ENCODE data around the gene CHRDL2. TPM values are rescaled to one million over a fixed set of nuclear protein-coding genes. Genes with fewer than 3 reads are reported as not detected.

Gene CHRDL2
- total RNA-seq, 1 experiment from 2014 or later, result 0.39 TPM

DNA sequence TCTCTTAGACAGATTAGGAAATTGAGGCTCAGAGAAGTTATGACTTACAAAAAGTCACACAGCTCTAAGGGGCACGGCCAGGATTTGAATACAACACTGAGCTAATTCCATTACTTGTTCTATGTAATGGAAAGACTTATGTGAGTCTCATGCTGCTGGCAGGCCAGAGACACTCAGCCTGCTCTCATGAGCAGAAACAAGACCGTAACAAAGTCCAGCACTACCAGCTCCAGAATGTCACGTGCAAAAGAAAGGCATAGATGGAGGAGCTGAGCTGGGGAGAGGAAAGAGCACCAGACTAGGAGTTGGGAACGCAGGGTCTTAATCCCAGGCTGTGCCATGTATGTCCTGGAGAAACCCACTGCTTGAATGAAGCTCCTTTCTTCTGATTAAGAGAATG lies 1.8 kb downstream of the CHRDL2 start:
- Histone ChIP-seq H3K56ac (ENCODE audit: insufficient read length, low read depth, low read length) (no peak overlapping the region), H3K27ac (ENCODE audit: insufficient read length, low read depth, low read length) (no peak overlapping the region), H3K23ac (ENCODE audit: insufficient read length, low read depth, low read length) (no peak overlapping the region), H2BK20ac (ENCODE audit: low read depth, low read length, poor library complexity, severe bottlenecking) (no peak overlapping the region), H4K20me1 (ENCODE audit: control insufficient read depth, insufficient read depth, insufficient read length) (no peaks in the 10 kb centered on the region), H3K14ac (ENCODE audit: insufficient read depth, low read length) (no peak overlapping the region), H2AK5ac (ENCODE audit: insufficient read length, low read length) (no peak overlapping the region), H4K91ac (ENCODE audit: insufficient read length, low read depth, low read length) (no peak overlapping the region), H3K4me2 (ENCODE audit: insufficient read depth, insufficient read length, low read length) (no peak overlapping the region), H3K4ac (ENCODE audit: low read depth, low read length) (no peak overlapping the region), H3K79me1 (ENCODE audit: insufficient read depth, low read depth, low read length, poor library complexity, severe bottlenecking) (no peaks in the 10 kb centered on the region), H2BK5ac (ENCODE audit: insufficient read length, low read length) (no peak overlapping the region), H4K5ac (ENCODE audit: insufficient read length, low read depth, low read length) (no peak overlapping the region), H3K27me3 (ENCODE audit: insufficient read depth, low read length) (peaks cover 37% of the 10 kb centered on the region), H3K9ac (ENCODE audit: extremely low read depth, insufficient read length, low read length) (no peak overlapping the region), H3K9me3 (ENCODE audit: control insufficient read depth, low read depth, low read length) (no peaks in the 10 kb centered on the region), H2AFZ (ENCODE audit: low read length) (no peak overlapping the region), H3K23me2 (ENCODE audit: insufficient read length, low read depth, low read length, poor library complexity, severe bottlenecking) (peaks cover 6% of the 10 kb centered on the region), H2BK120ac (ENCODE audit: low read depth, low read length, poor library complexity, severe bottlenecking) (no peak overlapping the region), H3K18ac (ENCODE audit: insufficient read length, low read depth, low read length) (no peak overlapping the region), H3K4me1 (ENCODE audit: insufficient read depth, low read length) (no peaks in the 10 kb centered on the region), H2BK15ac (ENCODE audit: low read depth, low read length) (no peak overlapping the region), H3K79me2 (ENCODE audit: insufficient read depth, low read length) (no peaks in the 10 kb centered on the region), H3T11ph (ENCODE audit: low read length) (no peak overlapping the region), H2BK12ac (ENCODE audit: insufficient read length, low read depth, low read length) (no peak overlapping the region), H4K8ac (replicated peaks; ENCODE audit: insufficient read length, low read depth, low read length) (no peak overlapping the region)
- peaks cover 16 to 20% of the 10 kb centered on the region in 2 experiments for H3K4me1 Mint-ChIP-seq
- TF ChIP-seq, protein P1, sequence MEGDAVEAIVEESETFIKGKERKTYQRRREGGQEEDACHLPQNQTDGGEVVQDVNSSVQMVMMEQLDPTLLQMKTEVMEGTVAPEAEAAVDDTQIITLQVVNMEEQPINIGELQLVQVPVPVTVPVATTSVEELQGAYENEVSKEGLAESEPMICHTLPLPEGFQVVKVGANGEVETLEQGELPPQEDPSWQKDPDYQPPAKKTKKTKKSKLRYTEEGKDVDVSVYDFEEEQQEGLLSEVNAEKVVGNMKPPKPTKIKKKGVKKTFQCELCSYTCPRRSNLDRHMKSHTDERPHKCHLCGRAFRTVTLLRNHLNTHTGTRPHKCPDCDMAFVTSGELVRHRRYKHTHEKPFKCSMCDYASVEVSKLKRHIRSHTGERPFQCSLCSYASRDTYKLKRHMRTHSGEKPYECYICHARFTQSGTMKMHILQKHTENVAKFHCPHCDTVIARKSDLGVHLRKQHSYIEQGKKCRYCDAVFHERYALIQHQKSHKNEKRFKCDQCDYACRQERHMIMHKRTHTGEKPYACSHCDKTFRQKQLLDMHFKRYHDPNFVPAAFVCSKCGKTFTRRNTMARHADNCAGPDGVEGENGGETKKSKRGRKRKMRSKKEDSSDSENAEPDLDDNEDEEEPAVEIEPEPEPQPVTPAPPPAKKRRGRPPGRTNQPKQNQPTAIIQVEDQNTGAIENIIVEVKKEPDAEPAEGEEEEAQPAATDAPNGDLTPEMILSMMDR (conservative IDR thresholded peaks at IDR 0.05), result no peak
- DNase-seq, result no peak
- H3K27ac Mint-ChIP-seq, result no peak overlapping the region
- no peaks in the 10 kb centered on the region; a peak in 1 of 7 replicates for H3K36me3 Mint-ChIP-seq (ENCODE audit: insufficient read depth in 1 of 3, low read depth in 3 of 3)
- no CpG with 5 or more reads among the region's 4 CpGs for WGBS (ENCODE audit: extremely low coverage, insufficient read length, low lambda C conversion rate)
- peaks cover 0 to 2% of the 10 kb centered on the region in 2 experiments; a peak in 3 of 5 replicates for H3K9me3 Mint-ChIP-seq
- no peak overlapping the region; a peak in 1 of 5 replicates for H3K4me3 Mint-ChIP-seq
- H3K27me3 Mint-ChIP-seq (ENCODE audit: low read depth), result peaks cover 90% of the 10 kb centered on the region
